CD4-positive, alpha-beta memory T cell (primary cell): Measurements from ENCODE around the gene TSPAN1. TPM values are rescaled to one million over a fixed set of nuclear protein-coding genes. Genes with fewer than 3 reads are reported as not detected.
"Not testable (repeated sequence)": the region's sequence is repeated elsewhere in the genome, so short reads cannot be mapped to it uniquely, and the experiment has no call there.

Experiments
- CTCF ChIA-PET: fragments of 350-600 bp; sonication (Branson Sonifier 250); formaldehyde crosslinking; loops from one replicate; lab custom pipeline; 2021; ENCODE audit warnings: inconsistent platforms; ENCODE audit not compliant: partially characterized antibody; lab: Charles Lee
- POLR2A ChIA-PET: fragments of 350-600 bp; sonication (Branson Sonifier 250); formaldehyde crosslinking; loops from one replicate; lab custom pipeline; 2021; ENCODE audit not compliant: partially characterized antibody; lab: Charles Lee
- DNase-seq, 5 donors: peaks; one replicate each; pipeline versions ENCODE4 v3.0.0 to v3.0.0-alpha.2; 2020 to 2022; ENCODE audit warnings: mixed read lengths in 1 of 5
- H3K27ac ChIP-seq: one replicate; pipeline ENCODE4 v1.7.0; 2013; ENCODE audit warnings: low read depth, low read length
- H3K27me3 ChIP-seq: 2 replicates; pipeline ENCODE4 v1.7.0; 2013; ENCODE audit warnings: mild to moderate bottlenecking, low read length, moderate library complexity; ENCODE audit not compliant: insufficient read depth
- H3K36me3 ChIP-seq: 2 replicates; pipeline ENCODE4 v1.7.0; 2013; ENCODE audit warnings: mild to moderate bottlenecking, low read length, moderate library complexity; ENCODE audit not compliant: insufficient read depth
- H3K4me1 ChIP-seq: 2 replicates; pipeline ENCODE4 v1.7.0; 2013; ENCODE audit warnings: mild to moderate bottlenecking, low read length, moderate library complexity; ENCODE audit not compliant: insufficient read depth
- H3K4me3 ChIP-seq, 2 donors: one replicate each; pipeline ENCODE4 v1.7.0; 2013; ENCODE audit warnings: low read length in 2 of 2, mild to moderate bottlenecking in 1 of 2
- H3K9me3 ChIP-seq, 2 donors: one replicate each; pipeline ENCODE4 v1.7.0; 2013; ENCODE audit warnings: low read length in 2 of 2, control low read depth in 1 of 2; ENCODE audit not compliant: control insufficient read depth in 1 of 2
- H3K27ac Mint-ChIP-seq, 7 donors: one replicate each; pipeline ENCODE4 v1.8.0; 2020 to 2021; ENCODE audit warnings: mixed read lengths in 7 of 7, mild to moderate bottlenecking in 6 of 7, inconsistent platforms in 3 of 7, moderate library complexity in 3 of 7
- H3K27me3 Mint-ChIP-seq, 2 donors: one replicate each; pipeline ENCODE4 v1.8.0; 2020 to 2021; ENCODE audit warnings: mixed read lengths in 2 of 2
- H3K36me3 Mint-ChIP-seq, 2 donors: one replicate each; pipeline ENCODE4 v1.8.0; 2020 to 2021; ENCODE audit warnings: mixed read lengths in 2 of 2, inconsistent platforms in 1 of 2, mild to moderate bottlenecking in 1 of 2
- H3K4me1 Mint-ChIP-seq, 4 donors: one replicate each; pipeline ENCODE4 v1.8.0; 2020 to 2021; ENCODE audit warnings: mixed read lengths in 4 of 4, mild to moderate bottlenecking in 1 of 4
- H3K4me3 Mint-ChIP-seq, 8 donors: one replicate each; pipeline ENCODE4 v1.8.0; 2020 to 2021; ENCODE audit warnings: mixed read lengths in 8 of 8, mild to moderate bottlenecking in 7 of 8, moderate library complexity in 6 of 8, inconsistent platforms in 3 of 8
- H3K9me3 Mint-ChIP-seq, 8 donors: one replicate each; pipeline ENCODE4 v1.8.0; 2020 to 2021; ENCODE audit warnings: mixed read lengths in 8 of 8, mild to moderate bottlenecking in 5 of 8, inconsistent platforms in 3 of 8, moderate library complexity in 1 of 8
- intact Hi-C: fragments of 100-400 bp; cut with micrococcal nuclease; formaldehyde crosslinking; loops from one replicate; pipeline ENCODE4 v1.15.1; 2023
- polyA plus RNA-seq, 2 donors: library from polyadenylated mRNA; unstranded; fragments of 300-500 nt; fragmentation: Illumina TruSeq; gene quantifications; one replicate each; pipeline ENCODE4 v1.2.3, GENCODE V29; 2021
- total RNA-seq, 2 experiments: library from RNA; stranded (reverse); gene quantifications; one replicate each; pipeline ENCODE4 v1.2.3, GENCODE V29; 2021

Gene TSPAN1
- total and polyA plus RNA-seq, 4 experiments from 2014 or later, result not detected

GRCh38 chr1:46231231-46231630, 56.3 kb downstream of the TSPAN1 start:
- CTCF ChIA-PET, result interaction anchor here (0.6 to 4.6 kb wide), 2 partner anchors 7 to 13 kb away, joined by 3 to 25 read pairs; no protein-coding TSS in a partner anchor
- H3K27ac Mint-ChIP-seq, H3K27me3 ChIP-seq, H3K9me3 Mint-ChIP-seq, H3K4me3 Mint-ChIP-seq, H3K27me3 Mint-ChIP-seq, H3K36me3 ChIP-seq, H3K4me1 ChIP-seq, H3K36me3 Mint-ChIP-seq, H3K9me3 ChIP-seq, POLR2A ChIA-PET, DNase-seq, H3K4me1 Mint-ChIP-seq, intact Hi-C loops, H3K27ac ChIP-seq, H3K4me3 ChIP-seq: not testable (repeated sequence)

Other genes with a start within 250 kb of the TSPAN1 start
- under 1 TPM; 0.23 to 0.25 TPM for gene PIK3R3, start 42.5 kb upstream of the TSPAN1 start, total RNA-seq
- gene PIK3R3, start 42.5 kb upstream of the TSPAN1 start, polyA plus RNA-seq, result under 1 TPM in 1 of 2 donors, not detected in 1; 0.32 TPM
- gene P3R3URF, start 1.4 kb downstream of the TSPAN1 start, total RNA-seq, result not detected
- gene P3R3URF, start 1.4 kb downstream of the TSPAN1 start, polyA plus RNA-seq, result not detected
- 10 to 100 TPM; 36.0 to 41.4 TPM for gene POMGNT1, start 23.3 kb downstream of the TSPAN1 start, total RNA-seq
- gene POMGNT1, start 23.3 kb downstream of the TSPAN1 start, polyA plus RNA-seq, result 10 to 100 TPM; 31.7 to 37.1 TPM
- under 1 TPM; 0.86 to 0.93 TPM for gene LURAP1, start 28.2 kb downstream of the TSPAN1 start, total RNA-seq
- gene LURAP1, start 28.2 kb downstream of the TSPAN1 start, polyA plus RNA-seq, result under 1 TPM in 1 of 2 donors, not detected in 1; 0.20 TPM
- gene RAD54L, start 72.7 kb downstream of the TSPAN1 start, total RNA-seq, result 1 to 10 TPM; 1.0 to 1.1 TPM
- under 1 TPM in 1 of 2 donors, not detected in 1; 0.46 TPM for gene RAD54L, start 72.7 kb downstream of the TSPAN1 start, polyA plus RNA-seq
- gene LRRC41, start 128.5 kb downstream of the TSPAN1 start, total RNA-seq, result 10 to 100 TPM; 31.8 to 32.0 TPM
- 10 to 100 TPM; 47.8 to 66.1 TPM for gene LRRC41, start 128.5 kb downstream of the TSPAN1 start, polyA plus RNA-seq
- gene UQCRH, start 128.6 kb downstream of the TSPAN1 start, total RNA-seq, result 100 to 1,000 TPM; 123 to 128 TPM
- 100 to 1,000 TPM; 251 to 272 TPM for gene UQCRH, start 128.6 kb downstream of the TSPAN1 start, polyA plus RNA-seq
- 10 to 100 TPM; 26.4 to 26.9 TPM for gene NSUN4, start 165.7 kb downstream of the TSPAN1 start, total RNA-seq
- gene NSUN4, start 165.7 kb downstream of the TSPAN1 start, polyA plus RNA-seq, result 10 to 100 TPM in 1 of 2 donors, 1 to 10 TPM in 1; 7.7 to 18.7 TPM
- 10 to 100 TPM in 1 of 2 experiments, 1 to 10 TPM in 1; 7.7 to 10.7 TPM for gene FAAH, start 219.2 kb downstream of the TSPAN1 start, total RNA-seq
- 1 to 10 TPM; 2.0 to 4.2 TPM for gene FAAH, start 219.2 kb downstream of the TSPAN1 start, polyA plus RNA-seq